GM12878 (cell line): ENCODE measurements around the gene EBP. TPM values are rescaled to one million over a fixed set of nuclear protein-coding genes. Genes with fewer than 3 reads are reported as not detected.
A peak's percentile ranks its signal among the peaks of the same experiment; 100 is the strongest.

Experiments used
- CBX3 ChIP-seq: fragments of 200-600 bp; sonication (generic); IDR thresholded peaks from 2 replicates; pipeline ENCODE4 v1.6.1; 2016; ENCODE audit warnings: low read depth, borderline replicate concordance
- EP300 ChIP-seq, 2 experiments: fragments of 150-350 bp in 1 of 2; IDR thresholded peaks; 2 replicates each; pipeline ENCODE4 v1.6.1; 2011 to 2012; ENCODE audit warnings: low read depth in 2 of 2, low read length in 2 of 2, borderline replicate concordance in 1 of 2, improper control_type of control experiment in 1 of 2, inconsistent platforms in 1 of 2; ENCODE audit not compliant: control insufficient read depth in 1 of 2
- JUNB ChIP-seq: IDR thresholded peaks from 2 replicates; pipeline ENCODE4 v1.6.1; 2016; ENCODE audit warnings: antibody characterized with exemption, mild to moderate bottlenecking
- NBN ChIP-seq: fragments of 450-650 bp; IDR thresholded peaks from 2 replicates; pipeline ENCODE4 v1.6.1; 2016
- NFYA ChIP-seq: IDR thresholded peaks from 2 replicates; pipeline ENCODE4 v1.6.1; 2011; ENCODE audit warnings: low read depth, mild to moderate bottlenecking, low read length, improper control_type of control experiment, borderline replicate concordance
- NR2C2 ChIP-seq: IDR thresholded peaks from 2 replicates; pipeline ENCODE4 v1.6.1; 2011; ENCODE audit warnings: borderline replicate concordance, low read depth; ENCODE audit not compliant: control insufficient read depth, insufficient read length
- POLR2A ChIP-seq: IDR thresholded peaks from 2 replicates; pipeline ENCODE4 v1.6.1; 2011; ENCODE audit warnings: low read depth, mild to moderate bottlenecking, low read length
- RELA ChIP-seq: fragments of 450-650 bp; IDR thresholded peaks from 2 replicates; pipeline ENCODE4 v1.8.0; 2014; ENCODE audit warnings: borderline replicate concordance; ENCODE audit not compliant: partially characterized antibody
- SMC3 ChIP-seq: IDR thresholded peaks from 2 replicates; pipeline ENCODE4 v1.6.1; 2011; ENCODE audit warnings: low read length, improper control_type of control experiment, borderline replicate concordance
- SRF ChIP-seq, 2 experiments: IDR thresholded peaks; 2 replicates each; pipeline ENCODE4 v1.6.1; 2011; ENCODE audit warnings: low read depth in 2 of 2, low read length in 2 of 2, mild to moderate bottlenecking in 1 of 2, moderate library complexity in 1 of 2
- TCF12 ChIP-seq: IDR thresholded peaks from 2 replicates; pipeline ENCODE4 v1.6.1; 2011; ENCODE audit warnings: low read depth, mild to moderate bottlenecking, low read length
- ZNF274 ChIP-seq: IDR thresholded peaks from one replicate; pipeline ENCODE4 v1.8.0; 2011; ENCODE audit not compliant: insufficient read length, insufficient read depth
- polyA plus RNA-seq, 11 experiments: library from polyadenylated mRNA; depleted of rRNA in 4 of 11; unstranded in 6 of 11; stranded (reverse) in 5 of 11; fragments of >200 nt; fragmentation: Nextera tagmentation in 4 of 11; fragmentation: Illumina TruSeq in 1 of 11; extraction: Ambion mirVana in 4 of 11; extraction: Trizol in 1 of 11; gene quantifications; 1 replicate in 1 of 11; 2 replicates in 10 of 11; pipeline versions ENCODE4 v1.2.1 to v1.2.3, GENCODE V29; 2011 to 2016; ENCODE audit warnings: inconsistent platforms in 2 of 11, missing spikeins in 2 of 11, low read depth in 1 of 11
- total RNA-seq, 4 experiments: library from RNA; depleted of rRNA in 3 of 4; stranded (reverse); fragments of >200 nt in 3 of 4; fragmentation: Illumina TruSeq in 1 of 4; extraction: Trizol in 1 of 4; gene quantifications; 2 replicates each; pipeline versions ENCODE4 v1.2.1 to v1.2.3, GENCODE V29; 2013 to 2021
- TF ChIP-seq, protein P1 (sequence below): fragments of 450-650 bp; formaldehyde crosslinking; IDR thresholded peaks from 2 replicates; pipeline ENCODE4 v1.4.0; 2022; ENCODE audit warnings: mild to moderate bottlenecking, moderate library complexity
- TF ChIP-seq, protein P2 (sequence below): IDR thresholded peaks from 2 replicates; pipeline ENCODE4 v1.6.1; 2012; ENCODE audit warnings: low read depth, low read length, improper control_type of control experiment
- TF ChIP-seq, protein P3 (sequence below): fragments of 450-650 bp; formaldehyde crosslinking; IDR thresholded peaks from 2 replicates; pipeline ENCODE4 v1.5.0; 2022; ENCODE audit warnings: mild to moderate bottlenecking, missing genetic modification characterization
- TF ChIP-seq, protein P4 (sequence below): fragments of 450-650 bp; IDR thresholded peaks from 2 replicates; pipeline ENCODE4 v1.6.1; 2017; ENCODE audit warnings: antibody characterized with exemption, mild to moderate bottlenecking, moderate library complexity

The EBP gene
- total and polyA plus RNA-seq, 10 of the 15 experiments (the other 5 are each of a cell fraction or from before 2014, with no cell fraction given) = 125 to 628 (median 180) TPM

DNA sequence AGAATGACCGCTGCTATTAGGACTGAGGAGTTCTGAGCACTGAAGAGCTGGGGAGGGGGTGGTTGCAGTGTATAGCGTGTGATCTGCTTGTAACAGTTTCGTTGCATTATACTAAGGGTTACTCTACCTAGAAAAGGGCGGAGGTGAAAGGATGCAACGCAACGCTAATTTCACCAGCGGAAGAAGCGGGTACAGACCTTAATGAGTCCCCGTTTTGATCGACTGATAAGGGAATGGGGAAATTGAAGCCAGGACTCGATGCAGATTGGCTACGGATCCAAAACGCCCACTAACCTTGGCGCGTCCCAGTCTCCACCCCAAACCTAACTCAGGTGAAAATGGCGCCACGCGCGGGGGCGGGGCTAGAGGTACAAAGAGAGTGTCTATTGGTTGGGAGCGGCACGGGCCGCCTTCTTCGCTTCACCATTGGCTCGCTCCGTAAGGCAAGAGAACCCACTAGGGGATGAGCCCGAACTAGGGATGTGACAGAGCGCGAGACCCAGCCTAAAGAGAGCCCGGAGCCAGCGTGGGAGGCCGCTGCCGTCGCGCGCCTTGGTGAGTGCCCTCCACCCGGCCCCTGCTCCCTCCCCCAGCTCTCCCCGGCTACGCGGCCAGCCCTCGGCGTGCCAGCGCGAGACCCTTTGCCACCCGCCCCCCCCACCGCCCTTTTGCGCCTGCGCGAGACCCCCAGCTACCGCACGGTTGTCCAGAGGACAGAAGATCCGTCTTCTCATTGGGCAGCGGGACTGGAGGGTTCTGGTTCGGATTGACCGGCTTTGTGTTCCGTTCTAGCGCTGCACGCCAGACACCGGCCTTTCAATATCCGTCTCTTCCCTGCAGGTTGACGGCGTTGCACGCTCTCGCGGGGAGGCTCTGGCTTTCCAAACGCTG, at the start of gene EBP (continued):
- TF ChIP-seq CBX3 (no peak), NBN (peak; percentile 48), SMC3 (no peak), POLR2A (peak; percentile 94), NFYA (no peak; the same call in 1 of the 2 replicates), JUNB (no peak), SRF (IDR thresholded peaks at IDR 0.05; ENCODE audit: low read depth in 2 of 2, low read length in 2 of 2) (no peak), NR2C2 (no peak), RELA (no peak), ZNF274 (no peak), TCF12 (no peak), EP300 (IDR thresholded peaks at IDR 0.05; ENCODE audit: borderline replicate concordance in 1 of 2, control insufficient read depth in 1 of 2, low read depth in 2 of 2, low read length in 2 of 2) (no peak)
- TF ChIP-seq, protein P1, sequence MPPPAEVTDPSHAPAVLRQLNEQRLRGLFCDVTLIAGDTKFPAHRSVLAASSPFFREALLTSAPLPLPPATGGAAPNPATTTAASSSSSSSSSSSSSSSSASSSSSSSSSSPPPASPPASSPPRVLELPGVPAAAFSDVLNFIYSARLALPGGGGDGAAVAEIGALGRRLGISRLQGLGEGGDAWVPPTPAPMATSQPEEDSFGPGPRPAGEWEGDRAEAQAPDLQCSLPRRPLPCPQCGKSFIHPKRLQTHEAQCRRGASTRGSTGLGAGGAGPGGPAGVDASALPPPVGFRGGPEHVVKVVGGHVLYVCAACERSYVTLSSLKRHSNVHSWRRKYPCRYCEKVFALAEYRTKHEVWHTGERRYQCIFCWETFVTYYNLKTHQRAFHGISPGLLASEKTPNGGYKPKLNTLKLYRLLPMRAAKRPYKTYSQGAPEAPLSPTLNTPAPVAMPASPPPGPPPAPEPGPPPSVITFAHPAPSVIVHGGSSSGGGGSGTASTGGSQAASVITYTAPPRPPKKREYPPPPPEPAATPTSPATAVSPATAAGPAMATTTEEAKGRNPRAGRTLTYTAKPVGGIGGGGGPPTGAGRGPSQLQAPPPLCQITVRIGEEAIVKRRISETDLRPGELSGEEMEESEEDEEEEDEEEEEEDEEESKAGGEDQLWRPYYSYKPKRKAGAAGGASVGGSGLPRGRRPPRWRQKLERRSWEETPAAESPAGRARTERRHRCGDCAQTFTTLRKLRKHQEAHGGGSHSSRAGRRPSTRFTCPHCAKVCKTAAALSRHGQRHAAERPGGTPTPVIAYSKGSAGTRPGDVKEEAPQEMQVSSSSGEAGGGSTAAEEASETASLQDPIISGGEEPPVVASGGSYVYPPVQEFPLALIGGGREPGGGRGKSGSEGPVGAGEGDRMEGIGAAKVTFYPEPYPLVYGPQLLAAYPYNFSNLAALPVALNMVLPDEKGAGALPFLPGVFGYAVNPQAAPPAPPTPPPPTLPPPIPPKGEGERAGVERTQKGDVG (CRISPR knock-in tag) = no peak
- TF ChIP-seq, protein P2, sequence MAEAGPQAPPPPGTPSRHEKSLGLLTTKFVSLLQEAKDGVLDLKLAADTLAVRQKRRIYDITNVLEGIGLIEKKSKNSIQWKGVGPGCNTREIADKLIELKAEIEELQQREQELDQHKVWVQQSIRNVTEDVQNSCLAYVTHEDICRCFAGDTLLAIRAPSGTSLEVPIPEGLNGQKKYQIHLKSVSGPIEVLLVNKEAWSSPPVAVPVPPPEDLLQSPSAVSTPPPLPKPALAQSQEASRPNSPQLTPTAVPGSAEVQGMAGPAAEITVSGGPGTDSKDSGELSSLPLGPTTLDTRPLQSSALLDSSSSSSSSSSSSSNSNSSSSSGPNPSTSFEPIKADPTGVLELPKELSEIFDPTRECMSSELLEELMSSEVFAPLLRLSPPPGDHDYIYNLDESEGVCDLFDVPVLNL = peak; percentile 81
- TF ChIP-seq, protein P3, sequence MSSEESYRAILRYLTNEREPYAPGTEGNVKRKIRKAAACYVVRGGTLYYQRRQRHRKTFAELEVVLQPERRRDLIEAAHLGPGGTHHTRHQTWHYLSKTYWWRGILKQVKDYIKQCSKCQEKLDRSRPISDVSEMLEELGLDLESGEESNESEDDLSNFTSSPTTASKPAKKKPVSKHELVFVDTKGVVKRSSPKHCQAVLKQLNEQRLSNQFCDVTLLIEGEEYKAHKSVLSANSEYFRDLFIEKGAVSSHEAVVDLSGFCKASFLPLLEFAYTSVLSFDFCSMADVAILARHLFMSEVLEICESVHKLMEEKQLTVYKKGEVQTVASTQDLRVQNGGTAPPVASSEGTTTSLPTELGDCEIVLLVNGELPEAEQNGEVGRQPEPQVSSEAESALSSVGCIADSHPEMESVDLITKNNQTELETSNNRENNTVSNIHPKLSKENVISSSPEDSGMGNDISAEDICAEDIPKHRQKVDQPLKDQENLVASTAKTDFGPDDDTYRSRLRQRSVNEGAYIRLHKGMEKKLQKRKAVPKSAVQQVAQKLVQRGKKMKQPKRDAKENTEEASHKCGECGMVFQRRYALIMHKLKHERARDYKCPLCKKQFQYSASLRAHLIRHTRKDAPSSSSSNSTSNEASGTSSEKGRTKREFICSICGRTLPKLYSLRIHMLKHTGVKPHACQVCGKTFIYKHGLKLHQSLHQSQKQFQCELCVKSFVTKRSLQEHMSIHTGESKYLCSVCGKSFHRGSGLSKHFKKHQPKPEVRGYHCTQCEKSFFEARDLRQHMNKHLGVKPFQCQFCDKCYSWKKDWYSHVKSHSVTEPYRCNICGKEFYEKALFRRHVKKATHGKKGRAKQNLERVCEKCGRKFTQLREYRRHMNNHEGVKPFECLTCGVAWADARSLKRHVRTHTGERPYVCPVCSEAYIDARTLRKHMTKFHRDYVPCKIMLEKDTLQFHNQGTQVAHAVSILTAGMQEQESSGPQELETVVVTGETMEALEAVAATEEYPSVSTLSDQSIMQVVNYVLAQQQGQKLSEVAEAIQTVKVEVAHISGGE (CRISPR knock-in tag) = no peak
- TF ChIP-seq, protein P4, sequence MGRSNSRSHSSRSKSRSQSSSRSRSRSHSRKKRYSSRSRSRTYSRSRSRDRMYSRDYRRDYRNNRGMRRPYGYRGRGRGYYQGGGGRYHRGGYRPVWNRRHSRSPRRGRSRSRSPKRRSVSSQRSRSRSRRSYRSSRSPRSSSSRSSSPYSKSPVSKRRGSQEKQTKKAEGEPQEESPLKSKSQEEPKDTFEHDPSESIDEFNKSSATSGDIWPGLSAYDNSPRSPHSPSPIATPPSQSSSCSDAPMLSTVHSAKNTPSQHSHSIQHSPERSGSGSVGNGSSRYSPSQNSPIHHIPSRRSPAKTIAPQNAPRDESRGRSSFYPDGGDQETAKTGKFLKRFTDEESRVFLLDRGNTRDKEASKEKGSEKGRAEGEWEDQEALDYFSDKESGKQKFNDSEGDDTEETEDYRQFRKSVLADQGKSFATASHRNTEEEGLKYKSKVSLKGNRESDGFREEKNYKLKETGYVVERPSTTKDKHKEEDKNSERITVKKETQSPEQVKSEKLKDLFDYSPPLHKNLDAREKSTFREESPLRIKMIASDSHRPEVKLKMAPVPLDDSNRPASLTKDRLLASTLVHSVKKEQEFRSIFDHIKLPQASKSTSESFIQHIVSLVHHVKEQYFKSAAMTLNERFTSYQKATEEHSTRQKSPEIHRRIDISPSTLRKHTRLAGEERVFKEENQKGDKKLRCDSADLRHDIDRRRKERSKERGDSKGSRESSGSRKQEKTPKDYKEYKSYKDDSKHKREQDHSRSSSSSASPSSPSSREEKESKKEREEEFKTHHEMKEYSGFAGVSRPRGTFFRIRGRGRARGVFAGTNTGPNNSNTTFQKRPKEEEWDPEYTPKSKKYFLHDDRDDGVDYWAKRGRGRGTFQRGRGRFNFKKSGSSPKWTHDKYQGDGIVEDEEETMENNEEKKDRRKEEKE = no peak
